Measurements from ENCODE around the gene STS. TPM values are rescaled to one million over a fixed set of nuclear protein-coding genes. Genes with fewer than 3 reads are reported as not detected.

The STS gene
- 11.5 TPM for total RNA-seq

GRCh38 chrX:7147413-7147977 lies at the start of gene STS:
Gene STS, plus strand, starts transcription at chrX:7147712. Its CDS starts 105,488 bp downstream, at chrX:7253200.

GRCh38 chrX:7147978-7148854 lies 704 bp downstream of the STS start, which contains the start of gene PUDP:
Gene PUDP, minus strand, starts transcription at chrX:7148153. Its CDS starts 40 bp downstream, at chrX:7148113.

Small RNA genes lying within 50 kb of the gene (small RNA-seq; reads per million reads assigned to genes)
- gene MIR4767, result not detected

Other genes starting within 250 kb of the STS start
- 7.6 TPM for gene PUDP, start 441 bp downstream of the STS start, total RNA-seq